BE2C (cell line): ENCODE data around the gene AKT3.

Source experiments
- DNase-seq: peaks from one replicate; pipeline ENCODE4 v3.0.0-alpha.2; 2020
- H3K27me3 ChIP-seq: fragments of 250-450 bp; sonication (Bioruptor Pico); 2 replicates; pipeline ENCODE4 v1.5.1; 2020; ENCODE audit warnings: mild to moderate bottlenecking
- H3K36me3 ChIP-seq: fragments of 250-450 bp; sonication (Bioruptor Pico); 2 replicates; pipeline ENCODE4 v1.5.1; 2020; ENCODE audit warnings: mild to moderate bottlenecking
- H3K4me1 ChIP-seq: fragments of 250-450 bp; sonication (Bioruptor Pico); 2 replicates; pipeline ENCODE4 v1.5.1; 2020
- H3K4me3 ChIP-seq: 2 replicates; pipeline ENCODE4 v1.5.1; 2011; ENCODE audit warnings: low read depth, low read length
- H3K9me3 ChIP-seq: fragments of 250-450 bp; sonication (Bioruptor Pico); 2 replicates; pipeline ENCODE4 v1.5.1; 2020
- TF ChIP-seq, protein P1 (sequence below): IDR thresholded peaks from 2 replicates; pipeline ENCODE4 v1.5.1; 2012; ENCODE audit warnings: mild to moderate bottlenecking, low read depth, low read length

The AKT3 gene

DNA sequence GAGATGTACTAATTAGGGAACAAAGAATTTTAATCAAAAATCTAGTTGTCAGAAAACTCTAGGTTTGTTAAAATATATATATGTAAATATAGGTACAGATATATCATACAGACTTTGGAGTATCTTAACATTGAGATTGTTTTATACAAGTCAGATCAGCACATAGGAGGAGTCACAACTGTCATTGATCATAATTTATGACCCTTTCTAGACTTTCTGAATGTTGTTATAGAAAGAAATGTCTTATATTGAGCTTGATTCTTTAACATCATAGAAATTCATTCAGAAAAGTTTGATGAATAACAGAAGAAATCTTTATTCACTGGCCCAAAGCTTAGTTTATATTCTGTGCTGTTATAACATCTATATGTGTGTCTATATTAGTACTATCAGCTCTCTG is 408.4 kb downstream of the AKT3 start:
- Histone ChIP-seq H3K27me3 (no peaks in the 10 kb centered on the region), H3K36me3 (no peaks in the 10 kb centered on the region), H3K9me3 (no peaks in the 10 kb centered on the region), H3K4me3 (no peak overlapping the region), H3K4me1 (0 out of 2 replicates have a peak, but pooled peaks cover 7% of the 10 kb centered on the region)
- TF ChIP-seq, protein P1, sequence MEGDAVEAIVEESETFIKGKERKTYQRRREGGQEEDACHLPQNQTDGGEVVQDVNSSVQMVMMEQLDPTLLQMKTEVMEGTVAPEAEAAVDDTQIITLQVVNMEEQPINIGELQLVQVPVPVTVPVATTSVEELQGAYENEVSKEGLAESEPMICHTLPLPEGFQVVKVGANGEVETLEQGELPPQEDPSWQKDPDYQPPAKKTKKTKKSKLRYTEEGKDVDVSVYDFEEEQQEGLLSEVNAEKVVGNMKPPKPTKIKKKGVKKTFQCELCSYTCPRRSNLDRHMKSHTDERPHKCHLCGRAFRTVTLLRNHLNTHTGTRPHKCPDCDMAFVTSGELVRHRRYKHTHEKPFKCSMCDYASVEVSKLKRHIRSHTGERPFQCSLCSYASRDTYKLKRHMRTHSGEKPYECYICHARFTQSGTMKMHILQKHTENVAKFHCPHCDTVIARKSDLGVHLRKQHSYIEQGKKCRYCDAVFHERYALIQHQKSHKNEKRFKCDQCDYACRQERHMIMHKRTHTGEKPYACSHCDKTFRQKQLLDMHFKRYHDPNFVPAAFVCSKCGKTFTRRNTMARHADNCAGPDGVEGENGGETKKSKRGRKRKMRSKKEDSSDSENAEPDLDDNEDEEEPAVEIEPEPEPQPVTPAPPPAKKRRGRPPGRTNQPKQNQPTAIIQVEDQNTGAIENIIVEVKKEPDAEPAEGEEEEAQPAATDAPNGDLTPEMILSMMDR, result no peak
- no peak for DNase-seq

DNA sequence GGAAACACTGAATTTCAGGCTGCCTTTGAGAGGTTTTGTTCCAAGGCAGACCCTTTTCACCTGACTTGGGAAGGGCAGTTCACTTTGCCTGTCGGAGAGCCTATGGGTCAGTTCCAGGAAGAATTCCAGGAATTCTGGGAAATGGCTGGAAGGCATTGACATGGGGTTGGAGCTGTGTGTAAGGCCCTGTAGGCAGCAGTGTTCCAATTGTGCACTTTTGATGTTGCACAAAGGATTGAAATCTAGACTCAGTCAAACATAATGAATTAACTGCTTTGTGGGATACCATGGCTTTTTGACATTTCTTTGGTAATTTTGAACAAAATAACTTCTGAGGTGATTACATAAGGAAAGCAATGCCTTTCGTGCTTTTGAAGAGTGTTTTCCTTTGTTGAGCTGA is 409.6 kb downstream of the AKT3 start:
- TF ChIP-seq, protein P1, result no peak
- Histone ChIP-seq H3K4me1 (peaks cover 7% of the 10 kb centered on the region; the same call in 1 of the 2 replicates), H3K9me3 (no peaks in the 10 kb centered on the region), H3K27me3 (no peaks in the 10 kb centered on the region), H3K4me3 (no peak overlapping the region), H3K36me3 (no peaks in the 10 kb centered on the region)
- DNase-seq, result no peak

DNA sequence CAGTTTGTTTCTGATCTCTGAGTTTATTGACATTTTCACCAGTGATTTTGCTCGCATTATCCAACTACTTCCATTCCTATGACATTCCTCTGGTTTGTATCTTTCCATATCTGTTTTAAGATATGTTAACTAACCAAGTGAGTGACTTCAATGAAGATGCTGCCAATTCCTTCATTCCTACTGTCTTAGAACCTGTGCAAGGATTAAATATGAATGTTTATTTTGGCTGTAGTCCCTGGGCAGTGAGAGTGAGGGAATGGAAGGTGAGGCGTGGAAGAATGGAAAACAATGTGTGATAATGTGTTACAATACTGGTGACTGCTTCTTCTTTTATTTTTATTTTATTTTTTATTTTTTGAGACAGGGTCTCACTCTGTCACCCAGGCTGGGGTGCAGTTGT is 411.2 kb downstream of the AKT3 start:
- DNase-seq, result no peak
- Histone ChIP-seq H3K36me3 (no peaks in the 10 kb centered on the region), H3K4me1 (peaks cover 16% of the 10 kb centered on the region; the same call in 1 of the 2 replicates), H3K9me3 (no peaks in the 10 kb centered on the region), H3K4me3 (no peak overlapping the region), H3K27me3 (no peaks in the 10 kb centered on the region)
- TF ChIP-seq, protein P1, result no peak
